Glutamatergic neuron (in vitro differentiated cells): ENCODE data around the gene SOX13. TPM values are rescaled to one million over a fixed set of nuclear protein-coding genes. Genes with fewer than 3 reads are reported as not detected.

Experiments
- DNase-seq: peaks from one replicate; pipeline ENCODE4 v3.0.0; 2022
- H3K27ac Mint-ChIP-seq: one replicate; pipeline ENCODE4 v1.8.0; 2020; ENCODE audit warnings: mild to moderate bottlenecking, mixed read lengths, inconsistent platforms; ENCODE audit not compliant: unreplicated experiment
- H3K27me3 Mint-ChIP-seq: one replicate; pipeline ENCODE4 v1.8.0; 2020; ENCODE audit warnings: mild to moderate bottlenecking, moderate library complexity, mixed read lengths, inconsistent platforms; ENCODE audit not compliant: unreplicated experiment
- H3K36me3 Mint-ChIP-seq: one replicate; pipeline ENCODE4 v1.8.0; 2020; ENCODE audit warnings: mild to moderate bottlenecking, mixed read lengths, inconsistent platforms; ENCODE audit not compliant: unreplicated experiment
- H3K4me1 Mint-ChIP-seq: one replicate; pipeline ENCODE4 v1.8.0; 2020; ENCODE audit warnings: mild to moderate bottlenecking, low read depth, mixed read lengths, inconsistent platforms; ENCODE audit not compliant: unreplicated experiment
- H3K4me3 Mint-ChIP-seq: one replicate; pipeline ENCODE4 v1.8.0; 2020; ENCODE audit warnings: mild to moderate bottlenecking, mixed read lengths, inconsistent platforms; ENCODE audit not compliant: unreplicated experiment
- H3K9me3 Mint-ChIP-seq: one replicate; pipeline ENCODE4 v1.8.0; 2020; ENCODE audit warnings: mild to moderate bottlenecking, moderate library complexity, mixed read lengths, inconsistent platforms; ENCODE audit not compliant: unreplicated experiment
- total RNA-seq: library from RNA; stranded (reverse); fragmentation: NEBNext Ultra II Directional; extraction: Animal tissue kit (Norgen Biotek cat#: 25700); gene quantifications from one replicate; pipeline ENCODE4 v1.2.1, GENCODE V29; 2021; ENCODE audit not compliant: unreplicated experiment
- TF ChIP-seq, protein P1 (sequence below): fragments of 200-600 bp; sonication (generic); IDR thresholded peaks from one replicate; pipeline ENCODE4 v1.5.0; 2021; ENCODE audit not compliant: partially characterized antibody, unreplicated experiment

The SOX13 gene
- total RNA-seq, 1 donor from 2014 or later: 2.2 TPM

DNA sequence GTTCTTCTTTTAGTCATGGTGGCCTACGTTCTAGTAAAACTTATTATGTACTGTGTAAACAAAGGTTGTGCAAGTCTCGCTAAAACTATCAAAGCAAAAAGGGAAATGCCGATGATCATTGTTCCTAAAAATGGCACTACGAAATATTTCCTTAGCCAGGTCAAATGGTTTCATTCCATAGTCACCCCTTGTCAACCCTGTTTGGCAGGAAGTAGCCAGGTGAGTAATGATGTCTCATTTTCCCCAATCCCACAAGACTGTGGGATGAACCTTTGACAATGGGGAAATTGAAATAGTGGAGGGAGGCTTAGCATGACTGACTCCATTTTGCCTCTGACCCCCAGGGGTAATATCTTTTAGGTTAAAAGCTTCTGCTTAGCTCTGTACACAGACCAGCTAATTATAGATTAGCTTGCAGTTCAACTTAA, 98.8 kb downstream of the SOX13 start:
- no peak for DNase-seq
- TF ChIP-seq, protein P1, sequence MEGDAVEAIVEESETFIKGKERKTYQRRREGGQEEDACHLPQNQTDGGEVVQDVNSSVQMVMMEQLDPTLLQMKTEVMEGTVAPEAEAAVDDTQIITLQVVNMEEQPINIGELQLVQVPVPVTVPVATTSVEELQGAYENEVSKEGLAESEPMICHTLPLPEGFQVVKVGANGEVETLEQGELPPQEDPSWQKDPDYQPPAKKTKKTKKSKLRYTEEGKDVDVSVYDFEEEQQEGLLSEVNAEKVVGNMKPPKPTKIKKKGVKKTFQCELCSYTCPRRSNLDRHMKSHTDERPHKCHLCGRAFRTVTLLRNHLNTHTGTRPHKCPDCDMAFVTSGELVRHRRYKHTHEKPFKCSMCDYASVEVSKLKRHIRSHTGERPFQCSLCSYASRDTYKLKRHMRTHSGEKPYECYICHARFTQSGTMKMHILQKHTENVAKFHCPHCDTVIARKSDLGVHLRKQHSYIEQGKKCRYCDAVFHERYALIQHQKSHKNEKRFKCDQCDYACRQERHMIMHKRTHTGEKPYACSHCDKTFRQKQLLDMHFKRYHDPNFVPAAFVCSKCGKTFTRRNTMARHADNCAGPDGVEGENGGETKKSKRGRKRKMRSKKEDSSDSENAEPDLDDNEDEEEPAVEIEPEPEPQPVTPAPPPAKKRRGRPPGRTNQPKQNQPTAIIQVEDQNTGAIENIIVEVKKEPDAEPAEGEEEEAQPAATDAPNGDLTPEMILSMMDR: no peak
- no peaks in the 10 kb centered on the region for H3K9me3 Mint-ChIP-seq
- H3K4me3 Mint-ChIP-seq: no peak overlapping the region
- no peaks in the 10 kb centered on the region for H3K4me1 Mint-ChIP-seq
- no peaks in the 10 kb centered on the region for H3K27me3 Mint-ChIP-seq
- H3K36me3 Mint-ChIP-seq: peaks cover 9% of the 10 kb centered on the region
- H3K27ac Mint-ChIP-seq: no peak overlapping the region

DNA sequence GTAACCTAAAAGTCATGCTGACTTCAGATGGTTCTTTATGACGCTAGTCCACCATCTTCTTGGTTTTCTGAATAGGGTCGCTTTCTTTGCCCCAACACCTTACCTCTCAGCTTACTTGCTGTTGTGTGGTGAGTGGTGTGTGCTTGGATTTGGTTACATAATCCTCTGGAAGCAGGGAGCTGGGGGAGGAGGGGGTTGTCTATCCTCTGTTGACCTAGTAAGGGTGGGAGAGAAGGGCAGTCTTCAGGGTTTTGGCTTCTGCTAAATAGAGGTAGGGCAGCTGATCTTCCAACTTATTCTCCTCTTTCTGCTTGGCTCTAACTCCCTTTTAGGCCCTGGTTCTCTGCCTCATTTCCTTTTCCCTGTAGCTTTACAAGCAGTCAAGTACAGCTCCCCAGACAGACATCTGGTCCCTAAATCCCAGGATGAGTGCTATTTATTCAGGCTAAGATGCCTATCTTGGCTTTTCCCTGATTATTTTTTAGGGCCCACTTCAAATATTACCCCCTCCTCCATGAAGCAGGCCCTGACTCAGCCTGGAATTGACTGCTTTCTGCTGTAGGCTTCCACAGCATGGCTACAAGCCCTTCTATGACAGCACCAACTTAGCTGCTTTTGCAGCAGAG, 99.6 kb downstream of the SOX13 start:
- no peaks in the 10 kb centered on the region for H3K4me1 Mint-ChIP-seq
- DNase-seq: no peak
- TF ChIP-seq, protein P1: no peak
- no peak overlapping the region for H3K4me3 Mint-ChIP-seq
- H3K27ac Mint-ChIP-seq: no peak overlapping the region
- H3K9me3 Mint-ChIP-seq: no peaks in the 10 kb centered on the region
- peaks cover 9% of the 10 kb centered on the region for H3K36me3 Mint-ChIP-seq
- H3K27me3 Mint-ChIP-seq: no peaks in the 10 kb centered on the region

DNA sequence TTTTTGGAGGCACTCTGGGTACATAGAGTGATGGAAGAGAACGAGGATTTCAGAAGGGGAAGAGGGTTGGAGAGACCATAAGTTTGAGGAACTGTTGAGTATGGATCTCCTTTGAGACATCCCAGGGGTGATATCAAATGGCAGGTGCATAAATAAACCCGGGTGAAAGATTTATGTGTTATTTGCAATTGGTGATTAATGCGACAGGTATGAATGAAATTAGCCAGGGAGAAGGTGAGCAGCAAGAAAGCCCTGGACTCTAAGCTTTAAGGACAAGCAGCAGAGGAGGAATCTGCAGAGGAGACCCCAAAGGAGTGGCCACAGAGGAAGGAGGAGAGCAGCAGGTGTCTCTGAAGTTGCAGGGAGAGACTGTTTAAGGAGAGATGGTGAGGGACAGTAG, 102.0 kb downstream of the SOX13 start:
- Mint-ChIP-seq H3K4me3 (no peak overlapping the region), H3K4me1 (no peaks in the 10 kb centered on the region), H3K36me3 (peaks cover 9% of the 10 kb centered on the region), H3K9me3 (no peaks in the 10 kb centered on the region), H3K27me3 (no peaks in the 10 kb centered on the region), H3K27ac (no peak overlapping the region)
- no peak for DNase-seq
- TF ChIP-seq, protein P1: no peak

DNA sequence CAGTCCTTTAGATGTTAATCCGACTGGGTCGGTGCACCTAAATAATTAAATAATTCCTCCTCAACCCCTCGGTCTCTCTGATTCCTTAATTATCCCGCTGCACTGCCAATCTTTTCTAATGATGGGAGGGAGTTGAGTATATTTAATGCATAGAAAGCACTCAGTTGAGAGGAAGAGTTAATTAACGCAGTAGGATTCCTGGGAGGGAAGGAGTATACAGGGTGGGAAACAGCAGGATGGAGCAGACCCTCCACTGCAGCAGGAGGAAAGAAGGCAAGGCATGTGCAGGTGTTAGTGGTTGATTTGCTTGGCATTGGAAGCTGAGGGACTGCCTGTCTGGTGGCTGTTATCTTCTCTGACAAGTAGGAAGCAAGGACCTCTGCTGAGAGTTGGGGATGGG, 103.1 kb downstream of the SOX13 start:
- no peak for DNase-seq
- peaks cover 6% of the 10 kb centered on the region for H3K27me3 Mint-ChIP-seq
- peaks cover 4% of the 10 kb centered on the region for H3K36me3 Mint-ChIP-seq
- peaks cover 4% of the 10 kb centered on the region for H3K9me3 Mint-ChIP-seq
- H3K4me1 Mint-ChIP-seq: no peaks in the 10 kb centered on the region
- no peak overlapping the region for H3K27ac Mint-ChIP-seq
- TF ChIP-seq, protein P1: no peak
- no peak overlapping the region for H3K4me3 Mint-ChIP-seq

DNA sequence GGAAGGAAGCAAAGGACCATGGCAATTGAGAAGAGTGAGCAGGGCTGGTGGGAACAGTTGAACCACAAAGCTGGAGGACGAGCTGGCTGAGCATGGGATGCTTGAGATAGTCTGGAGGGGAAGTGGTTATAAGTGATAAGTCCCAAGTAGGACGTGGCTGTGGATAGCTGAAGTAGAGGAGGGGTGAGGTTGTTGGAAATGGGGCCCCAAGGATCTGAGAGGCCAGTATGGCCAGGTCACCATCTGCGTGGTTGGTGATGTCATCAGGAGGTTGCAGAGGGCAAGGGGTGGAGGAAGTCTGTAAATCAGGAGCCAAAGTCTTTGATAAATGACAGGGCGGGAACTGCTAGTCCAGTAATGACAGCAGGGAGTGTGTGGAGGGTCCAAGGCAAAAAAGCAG, 104.2 kb downstream of the SOX13 start:
- H3K9me3 Mint-ChIP-seq: peaks cover 4% of the 10 kb centered on the region
- H3K27ac Mint-ChIP-seq: no peak overlapping the region
- H3K36me3 Mint-ChIP-seq: no peaks in the 10 kb centered on the region

More for the DNA sequence above, 104.2 kb downstream of the SOX13 start:
- H3K4me3 Mint-ChIP-seq: no peak overlapping the region
- peaks cover 6% of the 10 kb centered on the region for H3K27me3 Mint-ChIP-seq
- TF ChIP-seq, protein P1: no peak
- H3K4me1 Mint-ChIP-seq: no peaks in the 10 kb centered on the region
- no peak for DNase-seq
